ENCODE data around the gene C18orf54.
A peak's percentile ranks its signal among the peaks of the same experiment; 100 is the strongest.

The C18orf54 gene

DNA sequence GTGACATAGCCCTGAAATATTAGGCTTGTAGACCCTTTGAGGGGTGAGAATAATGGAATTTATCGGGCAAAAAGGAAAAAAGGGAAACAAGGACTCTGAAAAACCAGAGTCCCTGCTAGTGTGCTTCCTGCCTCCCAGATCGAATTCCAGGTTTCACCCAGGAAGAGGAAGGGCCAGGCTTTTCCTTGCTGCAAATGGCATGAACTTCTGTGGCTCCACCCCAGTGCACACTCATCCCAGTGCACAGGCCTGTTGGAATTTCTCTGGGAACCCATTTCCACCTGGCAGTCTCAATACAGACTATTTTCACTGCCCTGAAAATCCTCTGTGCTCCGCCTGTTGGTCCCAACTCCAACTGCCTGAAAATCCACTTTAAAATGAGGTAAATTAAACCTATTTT is 29.9 kb downstream of the C18orf54 start:
- DNase-seq, result no peak

GRCh38 chr18:54388203-54389142 is 30.8 kb downstream of the C18orf54 start:
- DNase-seq, result peak; percentile 6

DNA sequence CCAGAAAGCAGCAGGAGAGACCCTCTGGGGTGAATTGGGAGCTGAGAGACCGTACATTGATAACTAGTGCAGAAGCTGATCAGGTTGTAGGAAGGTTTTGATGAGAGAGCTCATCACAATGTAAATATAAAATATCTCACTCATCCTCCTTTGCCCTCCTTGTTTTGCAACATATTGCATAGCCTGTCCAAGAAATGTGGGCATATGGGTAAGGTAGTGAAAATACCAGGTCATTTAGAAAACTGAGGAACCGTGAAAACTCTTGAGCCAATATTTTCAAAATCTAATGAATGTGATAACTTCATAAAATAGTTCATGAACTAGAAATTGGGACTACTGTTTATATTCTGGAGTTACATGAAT is 31.4 kb downstream of the C18orf54 start:
- no peak for DNase-seq

GRCh38 chr18:54390838-54391237 is 33.1 kb downstream of the C18orf54 start:
- DNase-seq, result no peak

GRCh38 chr18:54392543-54393023 is 34.9 kb downstream of the C18orf54 start:
- no peak for DNase-seq

- no peak for DNase-seq
Observed at GRCh38 chr18:54393648-54394294, 36.1 kb downstream of the C18orf54 start.

- DNase-seq, result no peak
Observed at GRCh38 chr18:54396760-54397159, 39.1 kb downstream of the C18orf54 start.

- DNase-seq, result no peak
Observed at GRCh38 chr18:54405290-54405689, 47.6 kb downstream of the C18orf54 start.

DNA sequence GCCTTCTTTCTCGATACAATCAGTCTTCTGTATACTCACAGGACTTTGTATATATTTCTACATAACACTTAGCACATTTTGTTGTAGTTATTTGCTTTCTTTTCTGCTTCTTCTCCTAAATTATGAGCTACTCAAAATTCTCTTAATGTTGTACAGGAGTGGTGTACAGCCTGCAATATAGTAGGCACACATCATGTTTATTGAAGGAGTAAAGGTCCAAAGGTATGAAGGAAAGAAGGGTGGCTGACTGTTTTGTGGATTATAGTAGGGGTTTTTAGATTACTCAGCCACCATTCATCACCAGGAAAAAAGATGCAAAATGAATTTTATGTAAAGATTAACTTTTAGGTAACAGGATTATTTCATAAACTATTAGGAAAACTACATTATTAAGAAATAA is 54.1 kb downstream of the C18orf54 start:
- no peak for DNase-seq

- no peak for DNase-seq
Observed at GRCh38 chr18:54415086-54415485, 57.4 kb downstream of the C18orf54 start.

- DNase-seq, result no peak
Observed at GRCh38 chr18:54416436-54416835, 58.7 kb downstream of the C18orf54 start.

DNA sequence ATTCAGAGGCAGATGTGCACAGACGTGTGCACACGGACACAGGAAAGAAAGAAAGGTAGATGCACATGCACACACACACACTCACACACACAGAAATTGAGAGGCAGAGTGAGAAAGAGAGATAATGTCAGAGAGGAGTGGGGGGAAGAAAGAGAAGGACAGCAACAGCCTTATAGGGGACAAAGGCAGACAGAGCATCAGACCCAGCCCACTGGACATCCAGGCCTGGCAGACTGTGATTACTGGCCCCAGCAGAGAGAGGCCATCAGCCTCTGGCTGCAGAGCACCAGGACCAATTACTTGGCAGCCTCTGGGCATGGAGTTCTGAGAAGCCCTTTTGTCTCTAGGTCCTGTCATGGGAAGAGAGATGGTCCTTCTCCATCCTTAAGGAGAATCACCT is 66.1 kb downstream of the C18orf54 start:
- DNase-seq, result no peak

- DNase-seq, result no peak
Observed at GRCh38 chr18:54426085-54426665, 68.5 kb downstream of the C18orf54 start.

All from activated gamma-delta T cell treated with Interleukin-2 at 50 U/mL for 16 hours (primary cell).